ENCODE measurements around the gene SPATA6L.

SPATA6L gene

DNA sequence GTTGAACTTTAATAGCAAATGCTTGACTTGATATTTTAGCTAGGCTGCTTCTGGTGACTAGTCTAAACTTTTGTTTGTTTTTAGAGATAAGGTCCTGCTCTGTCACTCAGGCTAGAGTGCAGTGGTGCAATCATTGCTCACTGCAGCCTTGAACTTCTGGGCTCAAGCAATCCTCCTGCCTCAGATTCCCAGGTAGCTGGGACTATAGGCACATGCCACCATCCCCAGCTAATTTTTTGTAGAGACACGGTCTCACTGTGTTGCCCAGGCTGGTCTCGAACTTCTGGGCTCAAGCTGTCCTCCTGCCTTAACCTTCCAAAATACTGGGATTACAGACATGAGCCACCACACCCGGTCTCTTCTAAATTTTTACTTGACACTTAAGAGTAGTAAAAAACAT is 33.8 kb upstream of the SPATA6L start:
- Histone ChIP-seq H3K36me3 (ENCODE audit: insufficient read depth, low read length) (peaks cover 75% of the 10 kb centered on the region), H4K20me1 (ENCODE audit: insufficient read depth, low read length) (no peaks in the 10 kb centered on the region), H2AFZ (ENCODE audit: low read length) (no peak overlapping the region), H3K4me1 (ENCODE audit: insufficient read depth, low read length, severe bottlenecking) (no peaks in the 10 kb centered on the region), H3K4me3 (ENCODE audit: low read depth, low read length, poor library complexity, severe bottlenecking) (no peak overlapping the region), H3K9ac (ENCODE audit: low read length) (no peak overlapping the region), H3K9me3 (ENCODE audit: low read length) (no peaks in the 10 kb centered on the region), H3K27ac (ENCODE audit: low read depth, low read length, poor library complexity, severe bottlenecking) (no peak overlapping the region), H3K9me2 (ENCODE audit: low read depth, low read length) (no peaks in the 10 kb centered on the region), H3K4me2 (ENCODE audit: low read length) (no peak overlapping the region), H3F3A (ENCODE audit: insufficient read depth, low read length) (no peaks in the 10 kb centered on the region), H3K27me3 (ENCODE audit: insufficient read depth, low read length) (no peaks in the 10 kb centered on the region), H3K79me2 (ENCODE audit: insufficient read depth, low read length) (no peaks in the 10 kb centered on the region)
- TF ChIP-seq EZH2 (IDR thresholded peaks at IDR 0.05; ENCODE audit: borderline replicate concordance, low read length), result no peak
- TF ChIP-seq, protein P1, sequence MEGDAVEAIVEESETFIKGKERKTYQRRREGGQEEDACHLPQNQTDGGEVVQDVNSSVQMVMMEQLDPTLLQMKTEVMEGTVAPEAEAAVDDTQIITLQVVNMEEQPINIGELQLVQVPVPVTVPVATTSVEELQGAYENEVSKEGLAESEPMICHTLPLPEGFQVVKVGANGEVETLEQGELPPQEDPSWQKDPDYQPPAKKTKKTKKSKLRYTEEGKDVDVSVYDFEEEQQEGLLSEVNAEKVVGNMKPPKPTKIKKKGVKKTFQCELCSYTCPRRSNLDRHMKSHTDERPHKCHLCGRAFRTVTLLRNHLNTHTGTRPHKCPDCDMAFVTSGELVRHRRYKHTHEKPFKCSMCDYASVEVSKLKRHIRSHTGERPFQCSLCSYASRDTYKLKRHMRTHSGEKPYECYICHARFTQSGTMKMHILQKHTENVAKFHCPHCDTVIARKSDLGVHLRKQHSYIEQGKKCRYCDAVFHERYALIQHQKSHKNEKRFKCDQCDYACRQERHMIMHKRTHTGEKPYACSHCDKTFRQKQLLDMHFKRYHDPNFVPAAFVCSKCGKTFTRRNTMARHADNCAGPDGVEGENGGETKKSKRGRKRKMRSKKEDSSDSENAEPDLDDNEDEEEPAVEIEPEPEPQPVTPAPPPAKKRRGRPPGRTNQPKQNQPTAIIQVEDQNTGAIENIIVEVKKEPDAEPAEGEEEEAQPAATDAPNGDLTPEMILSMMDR (IDR thresholded peaks at IDR 0.05; ENCODE audit: low read length), result no peak

DNA sequence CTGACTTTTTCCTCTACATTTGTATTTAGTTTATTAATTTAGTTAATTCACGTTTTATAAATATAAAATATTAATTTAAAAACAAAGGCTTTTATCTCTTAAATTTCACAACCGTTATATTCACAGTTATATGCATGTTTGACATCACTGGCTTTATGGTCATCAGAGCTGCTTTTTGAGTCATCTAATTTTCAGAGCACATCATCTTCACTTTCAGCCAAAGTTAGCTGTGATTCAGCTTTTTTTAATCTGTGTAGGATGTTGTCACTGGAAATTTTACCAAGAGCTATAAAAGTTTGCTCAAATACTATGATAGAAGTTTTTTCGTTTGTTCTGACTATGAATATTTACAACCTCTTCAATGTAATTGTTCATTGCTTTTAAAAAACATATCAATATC is 25.5 kb upstream of the SPATA6L start:
- H3K9me3 ChIP-seq (ENCODE audit: low read length), result no peaks in the 10 kb centered on the region
- 0 out of 2 replicates have a peak, but pooled peaks cover 3% of the 10 kb centered on the region for H3F3A ChIP-seq (ENCODE audit: insufficient read depth, low read length)
- no peak overlapping the region for H3K4me2 ChIP-seq (ENCODE audit: low read length)
- H3K36me3 ChIP-seq (ENCODE audit: insufficient read depth, low read length), result peaks cover 63% of the 10 kb centered on the region
- H3K4me3 ChIP-seq (ENCODE audit: low read depth, low read length, poor library complexity, severe bottlenecking), result no peak overlapping the region
- H3K9ac ChIP-seq (ENCODE audit: low read length), result no peak overlapping the region
- H3K27ac ChIP-seq (ENCODE audit: low read depth, low read length, poor library complexity, severe bottlenecking), result no peak overlapping the region
- H3K27me3 ChIP-seq (ENCODE audit: insufficient read depth, low read length), result no peaks in the 10 kb centered on the region
- H4K20me1 ChIP-seq (ENCODE audit: insufficient read depth, low read length), result no peaks in the 10 kb centered on the region
- 0 out of 2 replicates have a peak, but pooled peaks cover 3% of the 10 kb centered on the region for H3K79me2 ChIP-seq (ENCODE audit: insufficient read depth, low read length)
- H3K4me1 ChIP-seq (ENCODE audit: insufficient read depth, low read length, severe bottlenecking), result no peaks in the 10 kb centered on the region
- no peak overlapping the region for H2AFZ ChIP-seq (ENCODE audit: low read length)
- TF ChIP-seq, protein P1 (IDR thresholded peaks at IDR 0.05; ENCODE audit: low read length), result no peak
- no peak for TF ChIP-seq EZH2 (IDR thresholded peaks at IDR 0.05; ENCODE audit: borderline replicate concordance, low read length)
- H3K9me2 ChIP-seq (ENCODE audit: low read depth, low read length), result no peaks in the 10 kb centered on the region

DNA sequence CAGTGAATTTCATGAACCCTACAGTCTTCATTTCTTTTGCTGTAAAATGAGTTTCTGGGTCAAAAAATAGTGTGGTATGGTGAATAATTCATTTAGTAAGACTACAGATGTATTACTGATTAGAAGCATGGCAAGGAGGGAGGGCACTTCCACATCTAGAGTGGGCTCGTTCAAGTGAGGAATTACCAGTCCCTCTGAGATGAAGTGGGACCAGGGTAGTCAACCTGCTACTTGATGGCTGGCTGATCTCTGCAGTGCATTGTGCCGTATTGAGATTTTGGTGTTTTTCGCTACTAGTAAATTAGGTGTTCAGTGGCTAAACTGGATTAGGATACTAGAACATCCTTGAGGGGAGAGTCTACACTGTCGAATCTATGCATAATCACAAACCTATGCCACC is 23.9 kb upstream of the SPATA6L start:
- Histone ChIP-seq H4K20me1 (ENCODE audit: insufficient read depth, low read length) (no peaks in the 10 kb centered on the region), H3K9me2 (ENCODE audit: low read depth, low read length) (no peaks in the 10 kb centered on the region), H3K4me3 (ENCODE audit: low read depth, low read length, poor library complexity, severe bottlenecking) (no peak overlapping the region), H3K4me2 (ENCODE audit: low read length) (no peak overlapping the region), H3K27me3 (ENCODE audit: insufficient read depth, low read length) (no peaks in the 10 kb centered on the region), H3F3A (ENCODE audit: insufficient read depth, low read length) (0 out of 2 replicates have a peak, but pooled peaks cover 3% of the 10 kb centered on the region), H3K9ac (ENCODE audit: low read length) (no peak overlapping the region), H3K27ac (ENCODE audit: low read depth, low read length, poor library complexity, severe bottlenecking) (no peak overlapping the region), H3K79me2 (ENCODE audit: insufficient read depth, low read length) (0 out of 2 replicates have a peak, but pooled peaks cover 3% of the 10 kb centered on the region), H3K36me3 (ENCODE audit: insufficient read depth, low read length) (peaks cover 67% of the 10 kb centered on the region), H3K9me3 (ENCODE audit: low read length) (no peaks in the 10 kb centered on the region), H2AFZ (ENCODE audit: low read length) (no peak overlapping the region), H3K4me1 (ENCODE audit: insufficient read depth, low read length, severe bottlenecking) (no peaks in the 10 kb centered on the region)
- TF ChIP-seq, protein P1 (IDR thresholded peaks at IDR 0.05; ENCODE audit: low read length), result no peak
- no peak for TF ChIP-seq EZH2 (IDR thresholded peaks at IDR 0.05; ENCODE audit: borderline replicate concordance, low read length)
